ENCODE data around the gene FBN1.

- TF ChIP-seq CTCF (IDR thresholded peaks at IDR 0.05) (no peak), EP300 (IDR thresholded peaks at IDR 0.05; ENCODE audit: low read depth) (no peak), POLR2A (IDR thresholded peaks at IDR 0.05) (no peak)
These were observed 194.3 kb downstream of the FBN1 start for GRCh38 chr15:48451241-48451640.
